GM10266 (cell line): Measurements from ENCODE around the gene HRH3.

Experiments
- DNase-seq: peaks from one replicate; pipeline ENCODE4 v3.0.0; 2012; ENCODE audit errors: extremely low spot score
- TF ChIP-seq, protein P1 (sequence below): IDR thresholded peaks from 2 replicates; pipeline ENCODE4 v1.5.1; 2012; ENCODE audit warnings: mild to moderate bottlenecking, low read depth; ENCODE audit not compliant: control insufficient read depth, insufficient read depth; ENCODE audit errors: missing control alignments

The HRH3 gene

GRCh38 chr20:62174021-62174804 is 45.9 kb downstream of the HRH3 start:
- TF ChIP-seq, protein P1, sequence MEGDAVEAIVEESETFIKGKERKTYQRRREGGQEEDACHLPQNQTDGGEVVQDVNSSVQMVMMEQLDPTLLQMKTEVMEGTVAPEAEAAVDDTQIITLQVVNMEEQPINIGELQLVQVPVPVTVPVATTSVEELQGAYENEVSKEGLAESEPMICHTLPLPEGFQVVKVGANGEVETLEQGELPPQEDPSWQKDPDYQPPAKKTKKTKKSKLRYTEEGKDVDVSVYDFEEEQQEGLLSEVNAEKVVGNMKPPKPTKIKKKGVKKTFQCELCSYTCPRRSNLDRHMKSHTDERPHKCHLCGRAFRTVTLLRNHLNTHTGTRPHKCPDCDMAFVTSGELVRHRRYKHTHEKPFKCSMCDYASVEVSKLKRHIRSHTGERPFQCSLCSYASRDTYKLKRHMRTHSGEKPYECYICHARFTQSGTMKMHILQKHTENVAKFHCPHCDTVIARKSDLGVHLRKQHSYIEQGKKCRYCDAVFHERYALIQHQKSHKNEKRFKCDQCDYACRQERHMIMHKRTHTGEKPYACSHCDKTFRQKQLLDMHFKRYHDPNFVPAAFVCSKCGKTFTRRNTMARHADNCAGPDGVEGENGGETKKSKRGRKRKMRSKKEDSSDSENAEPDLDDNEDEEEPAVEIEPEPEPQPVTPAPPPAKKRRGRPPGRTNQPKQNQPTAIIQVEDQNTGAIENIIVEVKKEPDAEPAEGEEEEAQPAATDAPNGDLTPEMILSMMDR = no peak
- DNase-seq = no peak

DNA sequence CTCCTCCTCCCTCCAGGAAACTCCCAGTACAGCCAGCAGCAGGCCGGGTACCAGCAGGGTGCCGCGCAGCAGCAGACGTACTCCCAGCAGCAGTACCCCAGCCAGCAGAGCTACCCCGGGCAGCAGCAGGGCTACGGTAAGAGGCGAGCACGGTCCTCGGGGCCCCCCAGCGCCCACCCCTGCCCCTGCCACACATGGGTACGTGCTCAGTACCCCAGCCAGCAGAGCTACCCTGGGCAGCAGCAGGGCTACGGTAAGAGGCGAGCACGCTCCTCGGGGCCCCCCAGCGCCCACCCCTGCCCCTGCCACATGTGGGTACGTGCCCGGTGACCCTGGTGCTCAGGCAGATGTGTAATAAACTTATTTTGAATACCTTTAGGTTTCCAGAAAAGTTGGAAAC is 47.4 kb downstream of the HRH3 start:
- TF ChIP-seq, protein P1 = no peak
- no peak for DNase-seq

DNA sequence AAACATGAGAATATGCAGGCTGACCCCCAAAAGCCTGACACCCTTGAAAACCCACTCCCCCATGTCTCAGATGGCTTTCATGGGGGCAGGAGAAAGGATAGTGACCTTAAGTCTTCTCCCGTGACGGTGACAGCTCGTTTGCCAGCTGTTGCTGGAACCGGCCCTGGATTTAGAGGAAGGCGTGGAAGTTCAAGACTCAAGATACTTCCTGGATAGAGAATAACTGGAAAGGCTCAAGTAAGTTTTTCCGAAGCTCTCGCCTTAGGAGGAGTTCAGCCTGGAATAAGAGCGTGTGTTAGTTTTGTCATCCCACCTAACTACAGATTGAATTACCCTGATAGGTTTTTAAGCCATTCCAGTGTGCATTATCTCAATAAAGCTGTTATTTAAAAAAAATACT is 48.8 kb downstream of the HRH3 start:
- TF ChIP-seq, protein P1 = no peak

GRCh38 chr20:62170536-62170935 is 49.5 kb downstream of the HRH3 start:
- DNase-seq = no peak
- TF ChIP-seq, protein P1 = no peak

More for the DNA sequence above, 48.8 kb downstream of the HRH3 start:
- DNase-seq = no peak

DNA sequence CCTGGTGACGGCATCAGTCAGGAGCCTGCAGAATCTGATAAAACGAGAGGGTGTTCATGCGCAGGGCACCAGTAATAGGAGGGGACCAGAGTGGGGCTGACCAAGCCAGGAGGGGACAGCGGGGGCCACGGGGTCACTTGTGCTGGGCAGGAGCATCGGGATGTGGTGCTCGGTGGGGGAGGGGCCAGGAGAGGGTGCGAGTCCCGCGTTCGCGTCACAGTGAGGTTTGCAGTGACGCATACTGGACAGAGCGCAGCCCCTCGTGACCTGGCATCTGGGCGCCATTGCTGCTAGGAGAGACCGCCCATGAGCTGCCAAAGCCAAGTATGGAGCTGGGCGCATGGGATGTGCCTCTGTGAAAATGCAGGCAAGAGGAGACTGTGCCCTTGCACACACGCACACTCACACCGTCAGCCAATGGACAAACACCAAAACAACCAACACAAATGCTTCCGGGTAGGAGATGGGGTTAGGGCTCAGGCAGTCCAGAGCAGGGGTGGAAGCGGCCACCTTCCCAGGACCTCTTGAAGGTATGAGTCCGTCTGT is 51.1 kb downstream of the HRH3 start:
- DNase-seq = no peak
- TF ChIP-seq, protein P1 = no peak

DNA sequence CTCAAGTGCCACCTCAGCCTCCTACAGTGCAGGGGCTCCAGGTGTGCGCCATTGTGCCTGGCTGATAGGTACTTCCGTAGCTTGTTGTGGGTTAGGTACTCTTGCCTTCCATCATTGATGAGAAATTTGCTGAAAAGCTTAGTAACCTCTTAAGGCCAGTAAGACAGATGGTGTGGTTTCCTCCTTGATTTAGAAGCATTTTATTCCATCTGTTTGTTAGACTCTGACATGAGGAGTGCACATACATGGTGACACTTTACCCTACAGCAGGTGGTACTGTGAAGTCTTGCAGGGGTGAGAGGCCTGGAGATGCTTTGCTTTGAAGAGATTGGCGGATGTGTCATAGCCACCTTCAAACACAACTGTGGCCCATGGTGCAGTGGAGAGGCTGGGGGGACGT is 52.0 kb downstream of the HRH3 start:
- TF ChIP-seq, protein P1 = no peak
- no peak for DNase-seq

- TF ChIP-seq, protein P1 = no peak
- no peak for DNase-seq
Measured at GRCh38 chr20:62167474-62167873, 52.6 kb downstream of the HRH3 start.
